GM12878 (cell line): ENCODE results near the gene EFCAB13. TPM values are rescaled to one million over a fixed set of nuclear protein-coding genes. Genes with fewer than 3 reads are reported as not detected.

Experiments used
- ATAC-seq: fragments of 200-7000 bp; cut with Tn5 transposase; 3 replicates; pipeline ENCODE4 v1.9.1; 2020; ENCODE audit warnings: mild to moderate bottlenecking, moderate library complexity
- BruUV-seq: library from RNA; stranded (reverse); fragments of 400-500 nt; replicated peaks from 2 replicates; lab custom pipeline; 2021; lab: Mats Ljungman, UMichigan
- CTCF ChIA-PET: fragments of 300-600 bp; sonication (Branson Sonifier 250); formaldehyde crosslinking; extraction: SDS; loops from one replicate; lab custom pipeline; 2021; ENCODE audit warnings: inconsistent platforms; lab: Yijun Ruan, JAX
- POLR2A ChIA-PET: fragments of 350-600 bp; formaldehyde crosslinking; extraction: SDS; loops from one replicate; lab custom pipeline; 2021; ENCODE audit warnings: inconsistent platforms; lab: Charles Lee
- RAD21 ChIA-PET: fragments of 300-600 bp; sonication (Branson Sonifier 250); formaldehyde crosslinking; loops from one replicate; lab custom pipeline; 2023; ENCODE audit warnings: antibody characterized with exemption; ENCODE audit not compliant: unreplicated experiment; lab: Charles Lee
- SMC1A ChIA-PET: fragments of 300-600 bp; sonication (Branson Sonifier 250); formaldehyde crosslinking; loops from one replicate; lab custom pipeline; 2023; ENCODE audit not compliant: unreplicated experiment, uncharacterized antibody; lab: Charles Lee
- DNase-seq: peaks from one replicate; pipeline ENCODE4 v3.0.0-alpha.2; 2011; ENCODE audit warnings: low read depth, low spot score
- FAIRE-seq: peaks from 3 replicates; lab custom pipeline; 2011; peaks lifted over from hg19 to GRCh38; lab: Jason Lieb, UNC
- H2AFZ ChIP-seq: 2 replicates; pipeline ENCODE4 v1.6.0; 2011; ENCODE audit warnings: low read depth, low read length, control low read depth; ENCODE audit not compliant: control insufficient read depth
- H3K27ac ChIP-seq: 2 replicates; pipeline ENCODE4 v1.5.1; 2011; ENCODE audit warnings: control low read depth; ENCODE audit not compliant: control insufficient read depth, insufficient read depth
- H3K27me3 ChIP-seq, 2 experiments: replicated peaks in 1 of 2; 2 replicates each; pipeline versions ENCODE4 v1.6.0 to v1.6.1; 2011; ENCODE audit warnings: low read length in 1 of 2; ENCODE audit not compliant: control insufficient read depth in 2 of 2, insufficient read depth in 2 of 2
- H3K36me3 ChIP-seq, 2 experiments: 2 replicates each; pipeline ENCODE4 v1.5.1; 2011; ENCODE audit warnings: low read length in 1 of 2; ENCODE audit not compliant: control insufficient read depth in 2 of 2, insufficient read depth in 2 of 2
- H3K4me1 ChIP-seq: 2 replicates; pipeline ENCODE4 v1.6.1; 2011; ENCODE audit warnings: mild to moderate bottlenecking, low read length, moderate library complexity, mixed read lengths; ENCODE audit not compliant: control insufficient read depth, insufficient read depth
- H3K4me2 ChIP-seq: 2 replicates; pipeline ENCODE4 v1.6.0; 2011; ENCODE audit warnings: control low read depth; ENCODE audit not compliant: control insufficient read depth, insufficient read depth
- H3K4me3 ChIP-seq: fragments of 200-600 bp; sonication (generic); 2 replicates; pipeline ENCODE4 v1.5.1; 2016
- H3K79me2 ChIP-seq: 2 replicates; pipeline ENCODE4 v1.6.0; 2011; ENCODE audit warnings: low read length; ENCODE audit not compliant: control insufficient read depth, insufficient read depth
- H3K9ac ChIP-seq: 2 replicates; pipeline ENCODE4 v1.8.0; 2011; ENCODE audit warnings: low read length, control low read depth, mixed read lengths; ENCODE audit not compliant: control insufficient read depth, insufficient read depth
- H3K9me3 ChIP-seq: replicated peaks from 3 replicates; pipeline ENCODE4 v1.5.1; 2011; ENCODE audit warnings: mild to moderate bottlenecking, low read length; ENCODE audit not compliant: control insufficient read depth, insufficient read depth
- H4K20me1 ChIP-seq: 2 replicates; pipeline ENCODE4 v1.6.0; 2011; ENCODE audit not compliant: control insufficient read depth, insufficient read depth
- BCL11A ChIP-seq: IDR thresholded peaks from 2 replicates; pipeline ENCODE4 v1.6.1; 2011; ENCODE audit warnings: low read depth, low read length
- NFXL1 ChIP-seq: fragments of 450-650 bp; IDR thresholded peaks from 2 replicates; pipeline ENCODE4 v1.6.1; 2017; ENCODE audit warnings: antibody characterized with exemption, mild to moderate bottlenecking, borderline replicate concordance
- PML ChIP-seq: IDR thresholded peaks from 2 replicates; pipeline ENCODE4 v1.6.1; 2012; ENCODE audit warnings: low read length, inconsistent platforms
- POLR2A ChIP-seq: IDR thresholded peaks from 2 replicates; pipeline ENCODE4 v1.6.1; 2011; ENCODE audit warnings: low read depth, mild to moderate bottlenecking, low read length
- RAD51 ChIP-seq: fragments of 450-650 bp; IDR thresholded peaks from 2 replicates; pipeline ENCODE4 v1.6.1; 2016; ENCODE audit warnings: moderate library complexity, mild to moderate bottlenecking, inconsistent platforms
- WRNIP1 ChIP-seq: IDR thresholded peaks from 2 replicates; pipeline ENCODE4 v1.6.1; 2011; ENCODE audit warnings: low read depth, low read length, improper control_type of control experiment, borderline replicate concordance
- WGBS: methylation state at CpG from one replicate; pipeline ENCODE4 v1.1.6; 2016; ENCODE audit warnings: low lambda C conversion rate; ENCODE audit not compliant: insufficient replicate concordance, insufficient coverage; ENCODE audit errors: missing lambda C conversion rate; 5-methylcytosine and 5-hydroxymethylcytosine counted together
- in situ Hi-C: fragments of 300-500 bp; cut with MboI; formaldehyde crosslinking; loops from 9 replicates; pipeline ENCODE4 v1.14.3; 2018; ENCODE audit warnings: mixed read lengths
- intact Hi-C: fragments of 100-400 bp; cut with micrococcal nuclease; formaldehyde crosslinking; loops from one replicate; pipeline ENCODE4 v1.14.2; 2022; ENCODE audit not compliant: unreplicated experiment
- polyA plus RNA-seq, 11 experiments: library from polyadenylated mRNA; depleted of rRNA in 4 of 11; unstranded in 6 of 11; stranded (reverse) in 5 of 11; fragments of >200 nt; fragmentation: Nextera tagmentation in 4 of 11; fragmentation: Illumina TruSeq in 1 of 11; extraction: Ambion mirVana in 4 of 11; extraction: Trizol in 1 of 11; gene quantifications; 1 replicate in 1 of 11; 2 replicates in 10 of 11; pipeline versions ENCODE4 v1.2.1 to v1.2.3, GENCODE V29; 2011 to 2016; ENCODE audit warnings: inconsistent platforms in 2 of 11, missing spikeins in 2 of 11, low read depth in 1 of 11
- total RNA-seq, 4 experiments: library from RNA; depleted of rRNA in 3 of 4; stranded (reverse); fragments of >200 nt in 3 of 4; fragmentation: Illumina TruSeq in 1 of 4; extraction: Trizol in 1 of 4; gene quantifications; 2 replicates each; pipeline versions ENCODE4 v1.2.1 to v1.2.3, GENCODE V29; 2013 to 2021
- TF ChIP-seq, protein P1 (sequence below): fragments of 450-650 bp; IDR thresholded peaks from 2 replicates; pipeline ENCODE4 v1.6.1; 2017; ENCODE audit warnings: low read depth, mild to moderate bottlenecking, moderate library complexity
- TF ChIP-seq, protein P2 (sequence below): fragments of 450-650 bp; formaldehyde crosslinking; IDR thresholded peaks from 2 replicates; pipeline ENCODE4 v1.4.0; 2020; ENCODE audit warnings: mild to moderate bottlenecking, moderate library complexity
- TF ChIP-seq, protein P3 (sequence below): fragments of 450-650 bp; IDR thresholded peaks from 2 replicates; pipeline ENCODE4 v1.6.1; 2017; ENCODE audit warnings: mild to moderate bottlenecking, moderate library complexity

The EFCAB13 gene
- total and polyA plus RNA-seq, 10 of the 15 experiments (the other 5 are each of a cell fraction or from before 2014, with no cell fraction given) = 0.90 to 8.7 (median 5.0) TPM

DNA sequence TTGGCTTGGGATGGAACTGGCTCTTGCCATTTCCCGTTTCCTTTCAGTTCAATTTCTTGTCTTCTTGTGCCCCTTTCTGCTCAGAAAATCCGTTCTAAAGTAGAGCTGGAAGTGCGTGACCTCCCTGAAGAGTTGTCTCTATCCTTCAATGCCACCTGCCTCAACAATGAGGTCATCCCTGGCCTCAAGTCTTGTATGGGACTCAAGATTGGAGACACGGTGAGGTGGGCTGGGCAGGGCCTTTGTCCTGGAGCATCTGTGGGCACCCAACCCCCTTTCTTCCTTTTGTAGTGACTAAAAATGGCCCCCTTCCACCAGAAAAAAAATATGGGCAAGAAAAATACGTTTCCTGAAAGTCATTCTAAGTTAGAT, 32.9 kb upstream of the EFCAB13 start:
- no peak for DNase-seq
- SMC1A ChIA-PET = interaction anchor here (1.2 to 8.2 kb wide), 6 partner anchors 10 to 61 kb away, joined by 3 to 110 read pairs (median 5); no protein-coding TSS in a partner anchor
- POLR2A ChIA-PET = interaction anchor here (0.5 to 0.6 kb wide), 2 partner anchors 49 to 220 kb away, joined by 4 to 5 read pairs; no protein-coding TSS in a partner anchor
- Histone ChIP-seq H2AFZ (no peak overlapping the region), H3K27ac (no peak overlapping the region), H3K9ac (no peak overlapping the region)
- no peak for FAIRE-seq
- BruUV-seq = no TSS peak
- TF ChIP-seq WRNIP1 = no peak
- no peak for TF ChIP-seq RAD51
- TF ChIP-seq, protein P1, sequence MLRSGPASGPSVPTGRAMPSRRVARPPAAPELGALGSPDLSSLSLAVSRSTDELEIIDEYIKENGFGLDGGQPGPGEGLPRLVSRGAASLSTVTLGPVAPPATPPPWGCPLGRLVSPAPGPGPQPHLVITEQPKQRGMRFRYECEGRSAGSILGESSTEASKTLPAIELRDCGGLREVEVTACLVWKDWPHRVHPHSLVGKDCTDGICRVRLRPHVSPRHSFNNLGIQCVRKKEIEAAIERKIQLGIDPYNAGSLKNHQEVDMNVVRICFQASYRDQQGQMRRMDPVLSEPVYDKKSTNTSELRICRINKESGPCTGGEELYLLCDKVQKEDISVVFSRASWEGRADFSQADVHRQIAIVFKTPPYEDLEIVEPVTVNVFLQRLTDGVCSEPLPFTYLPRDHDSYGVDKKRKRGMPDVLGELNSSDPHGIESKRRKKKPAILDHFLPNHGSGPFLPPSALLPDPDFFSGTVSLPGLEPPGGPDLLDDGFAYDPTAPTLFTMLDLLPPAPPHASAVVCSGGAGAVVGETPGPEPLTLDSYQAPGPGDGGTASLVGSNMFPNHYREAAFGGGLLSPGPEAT = no peak
- no peak for TF ChIP-seq BCL11A
- TF ChIP-seq POLR2A = no peak
- TF ChIP-seq, protein P2, sequence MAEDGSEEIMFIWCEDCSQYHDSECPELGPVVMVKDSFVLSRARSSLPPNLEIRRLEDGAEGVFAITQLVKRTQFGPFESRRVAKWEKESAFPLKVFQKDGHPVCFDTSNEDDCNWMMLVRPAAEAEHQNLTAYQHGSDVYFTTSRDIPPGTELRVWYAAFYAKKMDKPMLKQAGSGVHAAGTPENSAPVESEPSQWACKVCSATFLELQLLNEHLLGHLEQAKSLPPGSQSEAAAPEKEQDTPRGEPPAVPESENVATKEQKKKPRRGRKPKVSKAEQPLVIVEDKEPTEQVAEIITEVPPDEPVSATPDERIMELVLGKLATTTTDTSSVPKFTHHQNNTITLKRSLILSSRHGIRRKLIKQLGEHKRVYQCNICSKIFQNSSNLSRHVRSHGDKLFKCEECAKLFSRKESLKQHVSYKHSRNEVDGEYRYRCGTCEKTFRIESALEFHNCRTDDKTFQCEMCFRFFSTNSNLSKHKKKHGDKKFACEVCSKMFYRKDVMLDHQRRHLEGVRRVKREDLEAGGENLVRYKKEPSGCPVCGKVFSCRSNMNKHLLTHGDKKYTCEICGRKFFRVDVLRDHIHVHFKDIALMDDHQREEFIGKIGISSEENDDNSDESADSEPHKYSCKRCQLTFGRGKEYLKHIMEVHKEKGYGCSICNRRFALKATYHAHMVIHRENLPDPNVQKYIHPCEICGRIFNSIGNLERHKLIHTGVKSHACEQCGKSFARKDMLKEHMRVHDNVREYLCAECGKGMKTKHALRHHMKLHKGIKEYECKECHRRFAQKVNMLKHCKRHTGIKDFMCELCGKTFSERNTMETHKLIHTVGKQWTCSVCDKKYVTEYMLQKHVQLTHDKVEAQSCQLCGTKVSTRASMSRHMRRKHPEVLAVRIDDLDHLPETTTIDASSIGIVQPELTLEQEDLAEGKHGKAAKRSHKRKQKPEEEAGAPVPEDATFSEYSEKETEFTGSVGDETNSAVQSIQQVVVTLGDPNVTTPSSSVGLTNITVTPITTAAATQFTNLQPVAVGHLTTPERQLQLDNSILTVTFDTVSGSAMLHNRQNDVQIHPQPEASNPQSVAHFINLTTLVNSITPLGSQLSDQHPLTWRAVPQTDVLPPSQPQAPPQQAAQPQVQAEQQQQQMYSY (CRISPR knock-in tag) = no peak
- no peak for TF ChIP-seq PML
- TF ChIP-seq NFXL1 = no peak
- TF ChIP-seq, protein P3, sequence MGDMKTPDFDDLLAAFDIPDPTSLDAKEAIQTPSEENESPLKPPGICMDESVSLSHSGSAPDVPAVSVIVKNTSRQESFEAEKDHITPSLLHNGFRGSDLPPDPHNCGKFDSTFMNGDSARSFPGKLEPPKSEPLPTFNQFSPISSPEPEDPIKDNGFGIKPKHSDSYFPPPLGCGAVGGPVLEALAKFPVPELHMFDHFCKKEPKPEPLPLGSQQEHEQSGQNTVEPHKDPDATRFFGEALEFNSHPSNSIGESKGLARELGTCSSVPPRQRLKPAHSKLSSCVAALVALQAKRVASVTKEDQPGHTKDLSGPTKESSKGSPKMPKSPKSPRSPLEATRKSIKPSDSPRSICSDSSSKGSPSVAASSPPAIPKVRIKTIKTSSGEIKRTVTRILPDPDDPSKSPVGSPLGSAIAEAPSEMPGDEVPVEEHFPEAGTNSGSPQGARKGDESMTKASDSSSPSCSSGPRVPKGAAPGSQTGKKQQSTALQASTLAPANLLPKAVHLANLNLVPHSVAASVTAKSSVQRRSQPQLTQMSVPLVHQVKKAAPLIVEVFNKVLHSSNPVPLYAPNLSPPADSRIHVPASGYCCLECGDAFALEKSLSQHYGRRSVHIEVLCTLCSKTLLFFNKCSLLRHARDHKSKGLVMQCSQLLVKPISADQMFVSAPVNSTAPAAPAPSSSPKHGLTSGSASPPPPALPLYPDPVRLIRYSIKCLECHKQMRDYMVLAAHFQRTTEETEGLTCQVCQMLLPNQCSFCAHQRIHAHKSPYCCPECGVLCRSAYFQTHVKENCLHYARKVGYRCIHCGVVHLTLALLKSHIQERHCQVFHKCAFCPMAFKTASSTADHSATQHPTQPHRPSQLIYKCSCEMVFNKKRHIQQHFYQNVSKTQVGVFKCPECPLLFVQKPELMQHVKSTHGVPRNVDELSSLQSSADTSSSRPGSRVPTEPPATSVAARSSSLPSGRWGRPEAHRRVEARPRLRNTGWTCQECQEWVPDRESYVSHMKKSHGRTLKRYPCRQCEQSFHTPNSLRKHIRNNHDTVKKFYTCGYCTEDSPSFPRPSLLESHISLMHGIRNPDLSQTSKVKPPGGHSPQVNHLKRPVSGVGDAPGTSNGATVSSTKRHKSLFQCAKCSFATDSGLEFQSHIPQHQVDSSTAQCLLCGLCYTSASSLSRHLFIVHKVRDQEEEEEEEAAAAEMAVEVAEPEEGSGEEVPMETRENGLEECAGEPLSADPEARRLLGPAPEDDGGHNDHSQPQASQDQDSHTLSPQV = no peak
- TF ChIP-seq, all 136 proteins: peak for 0
- H3K4me3 ChIP-seq = no peak overlapping the region
- ChIA-PET CTCF (interaction anchor here (0.5 to 3.1 kb wide), 3 partner anchors 22 to 29 kb away, joined by 6 to 10 read pairs (median 10); no protein-coding TSS in a partner anchor), RAD21 (interaction anchor here (5.7 to 6.7 kb wide), 2 partner anchors 14 to 61 kb away, joined by 43 to 68 read pairs; no protein-coding TSS in a partner anchor)
- H3K27me3 ChIP-seq = no peaks in the 10 kb centered on the region
- peaks cover 0 to 4% of the 10 kb centered on the region in 2 experiments; a peak in 2 of 4 replicates for H3K36me3 ChIP-seq
- H3K79me2 ChIP-seq = no peaks in the 10 kb centered on the region
- WGBS = 39% methylated on average over 5 of the region's 5 CpGs
- H3K4me1 ChIP-seq = peaks cover 26% of the 10 kb centered on the region
- H3K9me3 ChIP-seq = no peaks in the 10 kb centered on the region
- intact Hi-C loops (no loop called here), in situ Hi-C loops (no loop called here)
- no peak for ATAC-seq
- no peaks in the 10 kb centered on the region for H4K20me1 ChIP-seq
- H3K4me2 ChIP-seq = no peak overlapping the region
